H1 (cell line): ENCODE measurements around the gene ADCY2. TPM values are rescaled to one million over a fixed set of nuclear protein-coding genes. Genes with fewer than 3 reads are reported as not detected.

Experiments used
- ATF2 ChIP-seq: IDR thresholded peaks from 2 replicates; pipeline ENCODE4 v1.6.1; 2012; ENCODE audit warnings: low read length, inconsistent platforms
- ATF3 ChIP-seq: IDR thresholded peaks from 2 replicates; pipeline ENCODE4 v1.6.1; 2011; ENCODE audit warnings: low read depth, mild to moderate bottlenecking, low read length; ENCODE audit not compliant: insufficient read depth
- BRCA1 ChIP-seq: IDR thresholded peaks from 2 replicates; pipeline ENCODE4 v1.6.1; 2012; ENCODE audit warnings: low read depth, low read length, improper control_type of control experiment
- CEBPB ChIP-seq: IDR thresholded peaks from 2 replicates; pipeline ENCODE4 v1.6.1; 2012; ENCODE audit warnings: low read depth, low read length
- CHD2 ChIP-seq: IDR thresholded peaks from 2 replicates; pipeline ENCODE4 v1.6.1; 2012; ENCODE audit warnings: low read length, improper control_type of control experiment
- E2F6 ChIP-seq: IDR thresholded peaks from 2 replicates; pipeline ENCODE4 v1.6.1; 2012; ENCODE audit warnings: inconsistent platforms
- HDAC2 ChIP-seq, 2 experiments: fragments of 300-600 bp in 1 of 2; sonication (generic) in 1 of 2; IDR thresholded peaks; 2 replicates each; pipeline ENCODE4 v1.6.1; 2011 to 2012; ENCODE audit warnings: low read depth in 2 of 2, low read length in 2 of 2, mild to moderate bottlenecking in 2 of 2, moderate library complexity in 2 of 2, borderline replicate concordance in 1 of 2, inconsistent platforms in 1 of 2
- HDAC6 ChIP-seq: IDR thresholded peaks from one replicate; pipeline ENCODE4 v1.7.1; 2012; ENCODE audit warnings: low read depth, mild to moderate bottlenecking, inconsistent platforms, low read length, moderate library complexity
- JUN ChIP-seq: IDR thresholded peaks from 2 replicates; pipeline ENCODE4 v1.6.1; 2011; ENCODE audit warnings: low read depth, mild to moderate bottlenecking, improper control_type of control experiment, low read length
- KDM1A ChIP-seq: fragments of 200-600, 300-600 bp; sonication (generic); IDR thresholded peaks from 2 replicates; pipeline ENCODE4 v1.7.1; 2016; ENCODE audit warnings: mild to moderate bottlenecking, low read length, borderline replicate concordance
- MAFK ChIP-seq: IDR thresholded peaks from 2 replicates; pipeline ENCODE4 v1.6.1; 2012; ENCODE audit warnings: low read depth, mild to moderate bottlenecking, improper control_type of control experiment, low read length
- MAX ChIP-seq: IDR thresholded peaks from 2 replicates; pipeline ENCODE4 v1.6.1; 2012; ENCODE audit warnings: inconsistent platforms
- NRF1 ChIP-seq: IDR thresholded peaks from 2 replicates; pipeline ENCODE4 v1.6.1; 2011; ENCODE audit warnings: mild to moderate bottlenecking, low read depth, low read length, improper control_type of control experiment
- RAD21 ChIP-seq, 2 experiments: IDR thresholded peaks in 1 of 2; conservative IDR thresholded peaks in 1 of 2; 2 replicates each; pipeline ENCODE4 v1.6.1; 2011; ENCODE audit warnings: low read depth in 2 of 2, low read length in 2 of 2, improper control_type of control experiment in 1 of 2, inconsistent platforms in 1 of 2, mild to moderate bottlenecking in 1 of 2, moderate library complexity in 1 of 2
- RBBP5 ChIP-seq: IDR thresholded peaks from 2 replicates; pipeline ENCODE4 v1.7.1; 2012; ENCODE audit warnings: low read depth, mild to moderate bottlenecking, inconsistent platforms, low read length, moderate library complexity, borderline replicate concordance
- RNF2 ChIP-seq: fragments of 200-900, 300-1000 bp; sonication (generic); IDR thresholded peaks from 2 replicates; pipeline ENCODE4 v1.7.1; 2016; ENCODE audit warnings: borderline replicate concordance, low read depth, mild to moderate bottlenecking, antibody characterized with exemption, low read length; ENCODE audit not compliant: poor library complexity, severe bottlenecking; ENCODE audit errors: missing control alignments
- SAP30 ChIP-seq: fragments of 300-600 bp; sonication (generic); IDR thresholded peaks from 2 replicates; pipeline ENCODE4 v1.7.1; 2012; ENCODE audit warnings: low read length, moderate library complexity, mild to moderate bottlenecking, inconsistent platforms; ENCODE audit not compliant: insufficient read depth, insufficient replicate concordance
- SIRT6 ChIP-seq: IDR thresholded peaks from one replicate; pipeline ENCODE4 v1.7.1; 2012; ENCODE audit warnings: low read length, inconsistent platforms
- SP1 ChIP-seq: IDR thresholded peaks from 2 replicates; pipeline ENCODE4 v1.6.1; 2011; ENCODE audit warnings: low read depth, low read length
- SP2 ChIP-seq: IDR thresholded peaks from 2 replicates; pipeline ENCODE4 v1.6.1; 2012; ENCODE audit warnings: mild to moderate bottlenecking, low read length, inconsistent platforms
- TBP ChIP-seq: IDR thresholded peaks from 2 replicates; pipeline ENCODE4 v1.6.1; 2011; ENCODE audit warnings: low read depth, low read length, improper control_type of control experiment
- polyA plus RNA-seq, 7 experiments: library from polyadenylated mRNA; depleted of rRNA in 3 of 7; stranded (reverse) in 5 of 7; unstranded in 2 of 7; fragments of >200 nt in 5 of 7; fragments of 200-250 nt in 2 of 7; gene quantifications; 1 replicate in 5 of 7; 2 replicates in 1 of 7; 4 replicates in 1 of 7; pipeline versions ENCODE4 v1.2.1 to v1.2.3, GENCODE V29; 2011 to 2013; ENCODE audit warnings: missing spikeins in 2 of 7, mixed read lengths in 2 of 7
- total RNA-seq: library from RNA; stranded (reverse); fragmentation: NEBNext Ultra II Directional; extraction: Animal tissue kit (Norgen Biotek cat#: 25700); gene quantifications from 2 replicates; pipeline ENCODE4 v1.2.1, GENCODE V29; 2021

Gene ADCY2
- total and polyA plus RNA-seq, 2 of the 8 experiments (the other 6 are each of a cell fraction or from before 2014, with no cell fraction given) = 35.8 to 122 TPM

- TF ChIP-seq MAX = peak; percentile 48; the same call in 1 of the 2 replicates
- TF ChIP-seq SP1 = no peak
- TF ChIP-seq SP2 = no peak
- peak; percentile 84 to 93; a peak in 2 of 4 replicates for TF ChIP-seq HDAC2 (IDR thresholded peaks at IDR 0.05; ENCODE audit: borderline replicate concordance in 1 of 2, low read depth in 2 of 2, low read length in 2 of 2)
- no peak for TF ChIP-seq SIRT6
- no peak for TF ChIP-seq JUN
- TF ChIP-seq RAD21 (IDR thresholded peaks at IDR 0.05 in 1 of 2, conservative IDR thresholded peaks at IDR 0.05 in 1 of 2; ENCODE audit: low read depth in 2 of 2, low read length in 2 of 2) = peak; percentile 84 to 89
- no peak for TF ChIP-seq MAFK
- TF ChIP-seq E2F6 = no peak
- no peak for TF ChIP-seq ATF3
- peak; percentile 20; the same call in 1 of the 2 replicates for TF ChIP-seq CHD2
- TF ChIP-seq ATF2 = peak; percentile 42; the same call in 1 of the 2 replicates
- no peak for TF ChIP-seq SAP30
- TF ChIP-seq TBP = no peak
- TF ChIP-seq RBBP5 = no peak
- TF ChIP-seq NRF1 = no peak
- TF ChIP-seq BRCA1 = no peak
- no peak for TF ChIP-seq RNF2
- no peak for TF ChIP-seq HDAC6
- TF ChIP-seq KDM1A = no peak
- TF ChIP-seq CEBPB = no peak
These were observed 420.1 kb downstream of the ADCY2 start (continued) for GRCh38 chr5:7815892-7816534.
